Mesothelial cell of epicardium (in vitro differentiated cells): ENCODE results near the gene IARS1. TPM values are rescaled to one million over a fixed set of nuclear protein-coding genes. Genes with fewer than 3 reads are reported as not detected.
A peak's percentile ranks its signal among the peaks of the same experiment; 100 is the strongest.

ENCODE experiments used
- DNase-seq, 2 experiments: peaks; one replicate each; pipeline ENCODE4 v3.0.0; 2021; ENCODE audit warnings: low spot score in 2 of 2; ENCODE audit not compliant: unreplicated experiment in 2 of 2
- H3K27ac Mint-ChIP-seq: 2 replicates; pipeline ENCODE4 v1.8.0; 2021; ENCODE audit warnings: mixed read lengths
- H3K27me3 Mint-ChIP-seq: 2 replicates; pipeline ENCODE4 v1.8.0; 2021; ENCODE audit warnings: low read depth, mixed read lengths
- H3K36me3 Mint-ChIP-seq: 2 replicates; pipeline ENCODE4 v1.8.0; 2021; ENCODE audit warnings: mixed read lengths
- H3K4me1 Mint-ChIP-seq: 2 replicates; pipeline ENCODE4 v1.8.0; 2021; ENCODE audit warnings: mixed read lengths
- H3K4me3 Mint-ChIP-seq: 2 replicates; pipeline ENCODE4 v1.8.0; 2021; ENCODE audit warnings: mild to moderate bottlenecking, moderate library complexity, mixed read lengths
- H3K9me3 Mint-ChIP-seq: 2 replicates; pipeline ENCODE4 v1.8.0; 2021; ENCODE audit warnings: mixed read lengths
- CTCF ChIP-seq: fragments of 200-600 bp; sonication (generic); IDR thresholded peaks from one replicate; pipeline ENCODE4 v1.5.0; 2021; ENCODE audit warnings: antibody characterized with exemption; ENCODE audit not compliant: unreplicated experiment
- total RNA-seq: library from RNA; stranded (reverse); gene quantifications from 3 replicates; pipeline ENCODE4 v1.2.1, GENCODE V29; 2021

IARS1 gene
- total RNA-seq, 1 donor from 2014 or later, result 117 TPM

GRCh38 chr9:92308893-92309292, 15.4 kb upstream of the IARS1 start:
- no peak overlapping the region for H3K27ac Mint-ChIP-seq
- no peak for TF ChIP-seq CTCF
- H3K4me3 Mint-ChIP-seq, result no peak overlapping the region
- no peaks in the 10 kb centered on the region for H3K9me3 Mint-ChIP-seq
- no peaks in the 10 kb centered on the region for H3K27me3 Mint-ChIP-seq
- H3K4me1 Mint-ChIP-seq, result peaks cover 3% of the 10 kb centered on the region
- DNase-seq, result no peak
- H3K36me3 Mint-ChIP-seq, result peaks cover 49% of the 10 kb centered on the region

GRCh38 chr9:92300936-92301335, 7.4 kb upstream of the IARS1 start:
- no peak for DNase-seq
- peaks cover 35% of the 10 kb centered on the region for H3K36me3 Mint-ChIP-seq
- H3K4me3 Mint-ChIP-seq, result no peak overlapping the region
- no peaks in the 10 kb centered on the region for H3K27me3 Mint-ChIP-seq
- H3K9me3 Mint-ChIP-seq, result no peaks in the 10 kb centered on the region
- no peak overlapping the region for H3K27ac Mint-ChIP-seq
- no peak for TF ChIP-seq CTCF
- H3K4me1 Mint-ChIP-seq, result peaks cover 2% of the 10 kb centered on the region

GRCh38 chr9:92299116-92299515, 5.6 kb upstream of the IARS1 start:
- H3K4me3 Mint-ChIP-seq, result no peak overlapping the region
- no peak for DNase-seq
- H3K27me3 Mint-ChIP-seq, result no peaks in the 10 kb centered on the region
- H3K36me3 Mint-ChIP-seq, result peaks cover 27% of the 10 kb centered on the region
- TF ChIP-seq CTCF, result no peak
- H3K4me1 Mint-ChIP-seq, result peaks cover 19% of the 10 kb centered on the region
- no peak overlapping the region for H3K27ac Mint-ChIP-seq
- no peaks in the 10 kb centered on the region for H3K9me3 Mint-ChIP-seq

DNA sequence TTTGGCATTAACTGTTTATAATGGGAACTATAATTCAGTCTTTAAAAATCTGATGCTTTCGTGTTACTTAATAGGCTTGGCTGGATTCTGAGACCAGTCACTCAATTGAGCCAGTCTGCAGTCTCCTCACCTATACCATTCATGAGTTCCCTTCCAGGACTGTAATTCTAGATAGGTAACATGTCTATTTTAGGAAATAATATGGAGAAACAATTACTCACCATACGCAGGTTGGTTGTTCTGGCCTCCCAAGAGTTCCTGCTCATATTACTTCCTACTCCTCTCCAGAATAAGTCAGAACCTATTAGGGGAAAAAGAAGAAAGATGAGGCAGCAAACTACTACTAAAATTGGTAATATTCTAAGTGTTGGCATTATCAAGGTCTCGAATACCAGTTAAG, 4.5 kb upstream of the IARS1 start:
- peaks cover 22% of the 10 kb centered on the region for H3K36me3 Mint-ChIP-seq

DNA sequence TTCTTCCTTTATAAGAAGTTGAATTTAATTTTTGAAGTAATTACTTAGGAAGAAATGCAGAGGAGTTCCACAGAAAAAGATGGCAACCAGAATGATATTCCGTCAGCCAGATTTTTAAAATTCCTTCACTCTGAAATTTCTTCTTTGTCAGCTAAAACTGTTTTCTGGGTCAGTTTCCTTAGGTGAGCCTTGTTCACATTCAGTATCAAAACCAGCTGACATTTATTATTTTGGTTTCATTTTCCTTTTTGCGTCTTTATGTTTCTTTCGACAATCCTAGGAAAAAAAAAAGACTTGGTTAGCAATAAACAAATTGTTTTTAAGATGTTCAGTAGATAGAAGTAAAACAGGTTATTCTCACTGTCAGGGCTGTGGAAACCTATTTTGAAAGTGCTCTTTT, 4.1 kb upstream of the IARS1 start:
- Mint-ChIP-seq H3K27me3 (no peaks in the 10 kb centered on the region), H3K27ac (no peak overlapping the region), H3K4me3 (no peak overlapping the region), H3K4me1 (peaks cover 29% of the 10 kb centered on the region), H3K9me3 (no peaks in the 10 kb centered on the region), H3K36me3 (peaks cover 18% of the 10 kb centered on the region)
- DNase-seq, result no peak
- no peak for TF ChIP-seq CTCF

More for the DNA sequence above, 4.5 kb upstream of the IARS1 start:
- Mint-ChIP-seq H3K9me3 (no peaks in the 10 kb centered on the region), H3K27ac (no peak overlapping the region), H3K27me3 (no peaks in the 10 kb centered on the region), H3K4me1 (peaks cover 25% of the 10 kb centered on the region), H3K4me3 (no peak overlapping the region)
- no peak for TF ChIP-seq CTCF
- DNase-seq, result no peak

DNA sequence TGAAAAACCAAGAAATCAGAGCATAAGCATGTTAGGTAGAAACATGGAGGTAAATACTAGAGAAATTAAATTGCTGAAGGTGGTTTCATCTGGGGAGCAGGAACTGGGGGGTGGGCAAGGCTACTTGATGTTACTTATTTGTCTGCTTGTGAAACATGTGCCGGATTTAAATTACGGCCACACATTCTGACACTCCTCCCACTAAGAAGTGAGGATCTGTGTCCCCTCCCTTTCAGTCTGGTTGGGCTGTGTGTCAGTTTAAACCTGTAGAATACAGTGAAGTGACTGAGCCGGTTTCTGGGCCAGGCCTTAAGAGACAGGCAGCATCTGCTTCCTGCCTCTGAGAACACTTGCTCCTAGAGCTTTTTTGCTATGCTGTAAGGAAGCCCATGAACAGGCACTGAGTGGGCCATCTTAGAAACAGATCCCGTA, 2.3 kb upstream of the IARS1 start:
- Mint-ChIP-seq H3K9me3 (no peaks in the 10 kb centered on the region), H3K4me3 (no peak overlapping the region), H3K27me3 (no peaks in the 10 kb centered on the region), H3K36me3 (peaks cover 19% of the 10 kb centered on the region), H3K4me1 (peaks cover 39% of the 10 kb centered on the region), H3K27ac (peak overlapping the region; percentile 84)
- DNase-seq, result no peak
- TF ChIP-seq CTCF, result no peak
